Esophagus muscularis mucosa (tissue), 4 donors: ENCODE data around the gene RHBDF2.

Experiments
- CTCF ChIP-seq, 3 experiments: fragments of 200-600 bp in 2 of 3; fragments of 450-650 bp in 1 of 3; sonication (generic) in 2 of 3; IDR thresholded peaks; one replicate each; pipeline ENCODE4 v1.5.1; 2017 to 2019; ENCODE audit warnings: antibody characterized with exemption in 3 of 3, mild to moderate bottlenecking in 2 of 3, moderate library complexity in 1 of 3
- EP300 ChIP-seq: sonication (generic); formaldehyde crosslinking; IDR thresholded peaks from one replicate; pipeline ENCODE4 v1.6.1; 2017; ENCODE audit warnings: antibody characterized with exemption
- POLR2A ChIP-seq: fragments of 450-650 bp; IDR thresholded peaks from one replicate; pipeline ENCODE4 v1.6.1; 2017; ENCODE audit warnings: antibody characterized with exemption, moderate library complexity, mild to moderate bottlenecking, low read depth

DNA sequence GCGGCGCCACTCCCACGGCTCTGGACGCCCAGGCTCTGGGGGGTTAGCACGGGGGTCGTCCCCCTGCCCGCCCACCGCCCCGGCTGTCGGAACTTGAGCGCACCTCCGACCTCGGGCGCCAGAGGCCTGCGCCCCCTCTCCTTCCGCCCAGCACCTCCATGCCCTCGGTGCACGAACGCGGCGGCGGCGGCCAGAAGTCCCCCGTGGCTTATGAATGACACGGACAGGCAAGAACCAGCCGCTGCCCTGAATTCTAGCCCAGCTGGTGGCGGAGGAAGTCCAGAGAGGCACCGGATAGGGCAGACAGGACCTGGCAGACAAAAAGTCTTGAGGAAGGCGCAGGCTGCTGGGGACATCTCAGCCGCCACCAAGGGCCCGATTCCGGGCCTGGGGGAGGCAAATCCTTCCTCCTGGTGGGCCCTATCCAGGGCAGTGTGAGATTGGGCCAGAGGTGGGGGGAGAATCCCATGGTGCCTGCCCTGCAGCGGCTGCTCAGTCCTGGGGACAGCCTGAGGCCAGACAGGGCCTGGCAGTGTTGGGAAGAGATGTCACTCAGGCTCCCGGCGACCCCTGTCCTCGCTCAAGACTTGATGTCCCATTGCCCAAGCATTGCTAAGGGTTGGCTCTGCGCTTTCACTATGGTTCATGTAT is 37.2 kb upstream of the RHBDF2 start:
- TF ChIP-seq EP300 (no peak), CTCF (IDR thresholded peaks at IDR 0.05) (no peak), POLR2A (no peak)
